Measurements from ENCODE around the gene POU4F3. TPM values are rescaled to one million over a fixed set of nuclear protein-coding genes. Genes with fewer than 3 reads are reported as not detected.

POU4F3 gene
- total and polyA plus RNA-seq, 2 of the 8 experiments (the other 6 are each of a cell fraction or from before 2014, with no cell fraction given), result 0.09 TPM; not detected in 1

GRCh38 chr5:146378986-146379385, 40.3 kb downstream of the POU4F3 start:
- no peaks in the 10 kb centered on the region for H3K79me2 ChIP-seq (ENCODE audit: control insufficient read depth in 1 of 2, insufficient read depth in 2 of 2, low read length in 2 of 2)
- no peak overlapping the region for H2BK12ac ChIP-seq (ENCODE audit: low read depth, low read length)
- no peaks in the 10 kb centered on the region for H3K4me1 ChIP-seq (replicated peaks in 1 of 4; ENCODE audit: control insufficient read depth in 3 of 4, insufficient read depth in 4 of 4, low read length in 3 of 4)
- H2BK15ac ChIP-seq (ENCODE audit: low read length), result no peak overlapping the region
- ChIA-PET CTCF (ENCODE audit: partially characterized antibody) (interaction anchor here (1.4 to 7.1 kb wide), 3 partner anchors 11 to 67 kb away, joined by 4 to 55 read pairs (median 5); no protein-coding TSS in a partner anchor), POLR2A (ENCODE audit: partially characterized antibody) (interaction anchor here (0.6 kb wide), 1 partner anchor 201 kb away, joined by 3 read pairs; no protein-coding TSS in a partner anchor)
- H4K91ac ChIP-seq (replicated peaks; ENCODE audit: insufficient read length, low read length), result no peak overlapping the region
- no peaks in the 10 kb centered on the region for H4K20me1 ChIP-seq (replicated peaks in 1 of 2; ENCODE audit: control insufficient read depth in 1 of 2, insufficient read depth in 2 of 2, low read length in 2 of 2)
- H3K23me2 ChIP-seq (ENCODE audit: low read depth, low read length), result no peaks in the 10 kb centered on the region
- no peak overlapping the region for H3K18ac ChIP-seq (ENCODE audit: extremely low read depth, low read length)
- WGBS, 2 experiments (ENCODE audit: extremely low coverage in 1 of 2, insufficient coverage in 1 of 2, insufficient read length in 1 of 2, insufficient replicate concordance in 2 of 2, low coverage in 1 of 2, low lambda C conversion rate in 2 of 2, missing lambda C conversion rate in 1 of 2), result 70% methylated on average over 25 of the region's 25 CpGs; no CpG with 5 or more reads in 1 of the 2 experiments
- DNase-seq (ENCODE audit: low read depth in 1 of 2, low spot score in 2 of 2), result peak in 1 of 2 experiments; percentile 54
- no peak overlapping the region for H2AK5ac ChIP-seq (ENCODE audit: low read depth, low read length)
- H3K27ac ChIP-seq (ENCODE audit: low read depth, low read length), result no peak overlapping the region
- no peak overlapping the region for H4K5ac ChIP-seq (ENCODE audit: insufficient read length, low read depth, low read length)
- no peak overlapping the region for H3K56ac ChIP-seq (replicated peaks; ENCODE audit: insufficient read length, low read depth, low read length)
- H2BK120ac ChIP-seq (replicated peaks; ENCODE audit: low read depth, low read length), result no peak overlapping the region
- no peaks in the 10 kb centered on the region for H3K36me3 ChIP-seq (ENCODE audit: control insufficient read depth in 2 of 4, insufficient read depth in 4 of 4, low read length in 3 of 4)
- no peak overlapping the region for H3K9ac ChIP-seq (replicated peaks in 1 of 4; ENCODE audit: extremely low read depth in 1 of 4, low read depth in 3 of 4, low read length in 3 of 4)
- H2BK20ac ChIP-seq (ENCODE audit: low read length), result no peak overlapping the region
- peak overlapping the region; percentile 51 for H4K8ac ChIP-seq (ENCODE audit: extremely low read depth, insufficient read depth, low read length)
- no peaks in the 10 kb centered on the region for H3K9me3 ChIP-seq (ENCODE audit: insufficient read depth in 2 of 2, low read depth in 1 of 2, low read length in 1 of 2)
- no peak overlapping the region for H3K4me3 ChIP-seq (ENCODE audit: extremely low read depth in 1 of 4, insufficient read depth in 2 of 4, low read depth in 3 of 4, low read length in 4 of 4)
- no peak overlapping the region for H3K14ac ChIP-seq (ENCODE audit: insufficient read length)
- H3K4me2 ChIP-seq (ENCODE audit: insufficient read depth in 1 of 2, low read depth in 2 of 2, low read length in 2 of 2), result peak overlapping the region in 1 of 2 experiments; percentile 29; a peak in 2 of 4 replicates
- no peak overlapping the region for H3K23ac ChIP-seq (ENCODE audit: insufficient read length)
- H3K4ac ChIP-seq (replicated peaks; ENCODE audit: insufficient read length, low read depth, low read length), result no peak overlapping the region
- no peak overlapping the region for H2AFZ ChIP-seq (ENCODE audit: low read length)
- H3K79me1 ChIP-seq (ENCODE audit: low read depth, low read length), result no peaks in the 10 kb centered on the region
- no peak for FAIRE-seq
- no peak overlapping the region for H2BK5ac ChIP-seq (ENCODE audit: low read depth, low read length)
- no peaks in the 10 kb centered on the region; a peak in 2 of 7 replicates for H3K27me3 ChIP-seq (replicated peaks in 1 of 4; ENCODE audit: control insufficient read depth in 3 of 4, extremely low read depth in 1 of 4, insufficient read depth in 3 of 4, low read length in 3 of 4)
- TF ChIP-seq ATF3 (IDR thresholded peaks at IDR 0.05; ENCODE audit: insufficient read depth, low read depth, low read length) (no peak), KDM5A (IDR thresholded peaks at IDR 0.05; ENCODE audit: low read length) (no peak), GABPA (IDR thresholded peaks at IDR 0.05; ENCODE audit: borderline replicate concordance, insufficient read depth, low read length) (no peak), MAFK (IDR thresholded peaks at IDR 0.05; ENCODE audit: low read depth, low read length) (no peak), BRCA1 (IDR thresholded peaks at IDR 0.05; ENCODE audit: low read depth, low read length) (no peak), BACH1 (IDR thresholded peaks at IDR 0.05; ENCODE audit: low read length) (no peak), CHD1 (IDR thresholded peaks at IDR 0.05; ENCODE audit: low read depth, low read length) (no peak), TEAD4 (IDR thresholded peaks at IDR 0.05; ENCODE audit: low read depth, low read length) (no peak), E2F6 (IDR thresholded peaks at IDR 0.05) (no peak), RNF2 (IDR thresholded peaks at IDR 0.05; ENCODE audit: borderline replicate concordance, low read depth, low read length, missing control alignments, poor library complexity, severe bottlenecking) (no peak)

All from H1 (cell line).